GM23248 (cell line): Measurements from ENCODE around the gene INO80.
"Not testable (repeated sequence)": the region's sequence is repeated elsewhere in the genome, so short reads cannot be mapped to it uniquely, and the experiment has no call there.

Experiments
- EZH2 ChIP-seq: fragments of 200-600 bp; sonication (generic); IDR thresholded peaks from 2 replicates; pipeline ENCODE4 v1.6.1; 2018; ENCODE audit warnings: antibody characterized with exemption, mild to moderate bottlenecking; ENCODE audit not compliant: insufficient read depth, poor library complexity, severe bottlenecking
- EZH2phosphoT487 ChIP-seq: fragments of 200-600 bp; sonication (generic); IDR thresholded peaks from 2 replicates; pipeline ENCODE4 v1.6.1; 2018; ENCODE audit warnings: antibody characterized with exemption, moderate library complexity, mild to moderate bottlenecking, low read depth; ENCODE audit not compliant: insufficient read depth

- TF ChIP-seq EZH2phosphoT487, EZH2: not testable (repeated sequence)
These were observed 19.5 kb upstream of the INO80 start for GRCh38 chr15:41135580-41135979.
